ENCODE measurements around the gene KRTAP4-6.
"Not testable (repeated sequence)": the region's sequence is repeated elsewhere in the genome, so short reads cannot be mapped to it uniquely, and the experiment has no call there.

Gene KRTAP4-6

GRCh38 chr17:41104386-41105038 is 35.8 kb downstream of the KRTAP4-6 start:
- not testable (repeated sequence) for DNase-seq

- DNase-seq = no peak
Observed at GRCh38 chr17:41103896-41104295, 36.4 kb downstream of the KRTAP4-6 start.

GRCh38 chr17:41101586-41102259 is 38.6 kb downstream of the KRTAP4-6 start, which contains the start of gene KRTAP4-16:
TSS of gene KRTAP4-16 (minus strand) at chr17:41102209. CDS start at chr17:41102209, 0 bp downstream.
- no peak for DNase-seq

DNA sequence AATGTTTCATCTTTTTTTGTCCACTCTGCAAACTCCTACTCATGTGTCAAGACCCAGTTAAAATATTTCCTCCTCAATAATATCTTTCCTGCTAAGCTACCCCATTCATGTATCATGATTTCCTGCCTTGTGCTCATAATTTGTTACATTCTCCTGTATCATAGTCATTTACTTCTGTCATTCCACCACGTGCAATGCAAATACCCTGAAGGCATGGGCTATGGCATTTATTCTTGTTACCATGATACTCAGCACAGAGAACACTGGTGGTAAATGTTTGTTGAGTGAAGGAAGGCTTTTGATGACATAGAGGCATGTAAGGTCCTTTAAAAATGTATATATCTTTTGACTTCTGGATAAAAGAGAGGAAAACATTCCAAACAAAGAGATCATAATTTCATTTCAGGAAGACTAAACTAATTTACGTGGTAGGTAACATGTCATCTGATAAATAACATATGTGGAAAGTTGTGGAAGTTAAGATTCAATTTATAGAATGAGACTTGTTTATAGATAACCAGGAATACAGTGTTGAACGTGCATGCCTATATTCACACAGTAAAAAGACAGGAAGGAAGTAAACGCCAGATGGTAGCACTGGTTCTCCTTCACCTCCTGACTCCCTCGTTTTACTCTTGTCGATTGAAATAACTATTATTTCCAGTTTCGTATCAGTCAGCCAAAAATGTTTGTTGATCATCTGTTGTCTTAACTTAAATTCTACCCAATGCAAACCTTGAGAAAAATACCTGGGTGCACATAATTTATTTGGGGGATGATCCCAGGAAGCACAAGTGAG is 40.5 kb downstream of the KRTAP4-6 start:
- not testable (repeated sequence) for DNase-seq

DNA sequence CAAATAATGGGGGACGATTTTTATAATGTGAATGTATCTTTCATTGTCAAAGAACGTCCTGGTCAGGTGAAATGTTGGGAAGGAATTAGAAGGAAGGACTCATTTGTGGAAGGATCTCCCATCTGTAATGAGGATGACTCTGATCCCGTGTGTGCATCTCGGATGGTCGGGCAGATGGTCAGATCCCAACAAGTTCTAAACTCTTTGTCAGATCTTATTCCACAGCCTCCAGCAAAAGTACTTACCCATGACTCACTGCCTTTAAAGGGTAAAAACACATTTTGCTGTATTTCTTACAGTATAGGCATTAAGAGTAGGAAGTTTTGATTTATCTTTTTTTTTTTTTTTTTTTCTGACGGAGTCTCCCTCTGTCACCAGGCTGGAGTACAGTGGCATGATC is 41.9 kb downstream of the KRTAP4-6 start:
- DNase-seq = no peak

- no peak for DNase-seq
Observed at GRCh38 chr17:41098042-41098441, 42.3 kb downstream of the KRTAP4-6 start, which contains the start of gene KRTAP4-8. TSS of gene KRTAP4-8 (minus strand) at chr17:41098142. CDS start at chr17:41098084, 58 bp downstream.

DNA sequence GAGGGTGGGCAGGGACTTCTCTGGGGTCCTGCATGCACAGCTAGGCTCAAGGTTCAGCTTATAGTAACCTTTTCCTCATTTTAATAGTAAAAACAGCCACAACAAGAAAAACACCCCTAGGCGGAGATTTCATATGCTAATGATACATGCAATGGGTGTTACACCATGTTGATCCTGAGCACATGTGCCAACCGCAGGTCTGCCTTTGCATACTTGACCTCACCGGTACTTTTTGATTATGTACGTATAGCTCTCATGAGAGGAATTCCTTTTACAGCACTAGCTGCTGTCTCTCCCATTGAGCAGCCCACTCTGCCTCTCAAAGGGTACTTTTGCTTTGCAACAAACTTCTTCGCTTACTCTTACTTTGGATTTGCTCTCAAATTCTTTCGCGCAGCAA is 44.3 kb downstream of the KRTAP4-6 start:
- no peak for DNase-seq

Data from left hindlimb (tissue), 1 donor.